ENCODE data around the gene OR6C4.

DNA sequence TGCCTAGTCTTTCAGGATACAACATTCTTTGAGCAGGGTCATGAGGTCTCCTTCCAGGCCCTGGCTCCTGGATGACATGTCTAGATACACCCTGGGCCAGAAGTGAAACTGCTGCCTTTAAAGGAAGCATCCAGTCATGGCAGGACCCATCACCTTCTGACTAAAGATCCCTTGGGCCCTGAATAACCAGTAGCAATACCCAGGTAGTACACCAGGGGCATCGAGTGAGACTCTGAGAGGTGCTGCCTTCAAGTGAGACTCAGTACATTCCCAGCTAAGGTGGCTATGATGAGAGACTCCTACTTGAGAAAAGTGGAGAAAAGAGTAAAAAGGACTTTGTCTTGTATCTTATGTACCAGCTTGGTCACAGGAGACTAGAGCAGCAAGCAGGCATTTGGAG lies 33.7 kb upstream of the OR6C4 start:
- TF ChIP-seq EZH2phosphoT487 (IDR thresholded peaks at IDR 0.05; ENCODE audit: low read length) (no peak), EZH2 (optimal IDR thresholded peaks at IDR 0.05; ENCODE audit: low read depth, low read length) (no peak)
- TF ChIP-seq, protein P1, sequence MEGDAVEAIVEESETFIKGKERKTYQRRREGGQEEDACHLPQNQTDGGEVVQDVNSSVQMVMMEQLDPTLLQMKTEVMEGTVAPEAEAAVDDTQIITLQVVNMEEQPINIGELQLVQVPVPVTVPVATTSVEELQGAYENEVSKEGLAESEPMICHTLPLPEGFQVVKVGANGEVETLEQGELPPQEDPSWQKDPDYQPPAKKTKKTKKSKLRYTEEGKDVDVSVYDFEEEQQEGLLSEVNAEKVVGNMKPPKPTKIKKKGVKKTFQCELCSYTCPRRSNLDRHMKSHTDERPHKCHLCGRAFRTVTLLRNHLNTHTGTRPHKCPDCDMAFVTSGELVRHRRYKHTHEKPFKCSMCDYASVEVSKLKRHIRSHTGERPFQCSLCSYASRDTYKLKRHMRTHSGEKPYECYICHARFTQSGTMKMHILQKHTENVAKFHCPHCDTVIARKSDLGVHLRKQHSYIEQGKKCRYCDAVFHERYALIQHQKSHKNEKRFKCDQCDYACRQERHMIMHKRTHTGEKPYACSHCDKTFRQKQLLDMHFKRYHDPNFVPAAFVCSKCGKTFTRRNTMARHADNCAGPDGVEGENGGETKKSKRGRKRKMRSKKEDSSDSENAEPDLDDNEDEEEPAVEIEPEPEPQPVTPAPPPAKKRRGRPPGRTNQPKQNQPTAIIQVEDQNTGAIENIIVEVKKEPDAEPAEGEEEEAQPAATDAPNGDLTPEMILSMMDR (IDR thresholded peaks at IDR 0.05; ENCODE audit: low read length): peak; percentile 21; the same call in 1 of the 2 replicates
